CD14-positive monocyte (primary cell): ENCODE results near the gene IPMK. TPM values are rescaled to one million over a fixed set of nuclear protein-coding genes. Genes with fewer than 3 reads are reported as not detected.
A peak's percentile ranks its signal among the peaks of the same experiment; 100 is the strongest.

Source experiments
- DNase-seq, 3 donors: peaks; one replicate each; pipeline ENCODE4 v3.0.0-alpha.2; 2011 to 2022
- H2AFZ ChIP-seq: 2 replicates; pipeline ENCODE4 v1.6.0; 2012; ENCODE audit warnings: mild to moderate bottlenecking, low read depth, low read length, inconsistent platforms; ENCODE audit not compliant: insufficient read depth, poor library complexity, severe bottlenecking
- H3K27ac ChIP-seq, 2 donors: 1 replicate in 1 of 2; 2 replicates in 1 of 2; pipeline ENCODE4 v1.5.1; 2012 to 2013; ENCODE audit warnings: low read length in 2 of 2, control low read depth in 1 of 2, inconsistent platforms in 1 of 2, low read depth in 1 of 2, mild to moderate bottlenecking in 1 of 2
- H3K27me3 ChIP-seq, 2 donors: one replicate each; pipeline versions ENCODE4 v1.6.0 to v1.6.1; 2011 to 2013; ENCODE audit warnings: low read length in 2 of 2; ENCODE audit not compliant: control insufficient read depth in 2 of 2, insufficient read depth in 2 of 2
- H3K36me3 ChIP-seq, 2 donors: replicated peaks in 1 of 2; 1 replicate in 1 of 2; 2 replicates in 1 of 2; pipeline versions ENCODE4 v1.5.1 to v1.6.1; 2012 to 2013; ENCODE audit warnings: low read length in 2 of 2, control low read depth in 1 of 2, inconsistent platforms in 1 of 2, mild to moderate bottlenecking in 1 of 2; ENCODE audit not compliant: insufficient read depth in 2 of 2, control insufficient read depth in 1 of 2
- H3K4me1 ChIP-seq, 2 donors: 1 replicate in 1 of 2; 2 replicates in 1 of 2; pipeline versions ENCODE4 v1.5.1 to v1.6.1; 2012 to 2013; ENCODE audit warnings: low read length in 2 of 2, control low read depth in 1 of 2, inconsistent platforms in 1 of 2, mild to moderate bottlenecking in 1 of 2, moderate library complexity in 1 of 2; ENCODE audit not compliant: insufficient read depth in 2 of 2, control insufficient read depth in 1 of 2
- H3K4me2 ChIP-seq: replicated peaks from 2 replicates; pipeline ENCODE3; 2012; ENCODE audit warnings: low read length, moderate library complexity, mild to moderate bottlenecking; ENCODE audit not compliant: poor library complexity, severe bottlenecking; ENCODE audit errors: extremely low read depth
- H3K4me3 ChIP-seq, 3 experiments: fragments of 200-600 bp in 1 of 3; sonication (generic) in 1 of 3; replicated peaks in 1 of 3; 1 replicate in 2 of 3; 2 replicates in 1 of 3; pipeline ENCODE4 v1.5.1; 2011 to 2013; ENCODE audit warnings: low read length in 3 of 3, mild to moderate bottlenecking in 3 of 3, control low read depth in 2 of 3, low read depth in 2 of 3, inconsistent platforms in 1 of 3, moderate library complexity in 1 of 3
- H3K79me2 ChIP-seq: 2 replicates; pipeline ENCODE4 v1.6.0; 2012; ENCODE audit warnings: mild to moderate bottlenecking, control low read depth, inconsistent platforms, low read length, moderate library complexity; ENCODE audit not compliant: insufficient read depth
- H3K9ac ChIP-seq: 2 replicates; pipeline ENCODE4 v1.6.0; 2017; ENCODE audit warnings: low read length, mild to moderate bottlenecking; ENCODE audit not compliant: insufficient read depth, poor library complexity, severe bottlenecking
- H3K9me3 ChIP-seq, 2 donors: replicated peaks in 1 of 2; 1 replicate in 1 of 2; 2 replicates in 1 of 2; pipeline versions ENCODE4 v1.5.1 to v1.6.1; 2012 to 2013; ENCODE audit warnings: low read length in 2 of 2, control low read depth in 1 of 2; ENCODE audit not compliant: control insufficient read depth in 1 of 2, insufficient read depth in 1 of 2
- H4K20me1 ChIP-seq: 2 replicates; pipeline ENCODE4 v1.6.0; 2012; ENCODE audit warnings: mild to moderate bottlenecking, low read length, control low read depth, moderate library complexity; ENCODE audit not compliant: insufficient read depth
- H3K27ac Mint-ChIP-seq, 7 donors: one replicate each; pipeline ENCODE4 v1.8.0; 2020; ENCODE audit warnings: mild to moderate bottlenecking in 7 of 7, mixed read lengths in 7 of 7, moderate library complexity in 6 of 7, inconsistent platforms in 2 of 7
- H3K27me3 Mint-ChIP-seq, 3 donors: one replicate each; pipeline ENCODE4 v1.8.0; 2021 to 2022; ENCODE audit warnings: low read depth in 3 of 3, mild to moderate bottlenecking in 3 of 3, mixed read lengths in 3 of 3, moderate library complexity in 3 of 3, inconsistent platforms in 1 of 3
- H3K36me3 Mint-ChIP-seq, 2 donors: one replicate each; pipeline ENCODE4 v1.8.0; 2020; ENCODE audit warnings: mixed read lengths in 2 of 2, inconsistent platforms in 1 of 2, mild to moderate bottlenecking in 1 of 2
- H3K4me1 Mint-ChIP-seq: one replicate; pipeline ENCODE4 v1.8.0; 2020; ENCODE audit warnings: mild to moderate bottlenecking, mixed read lengths
- H3K4me3 Mint-ChIP-seq, 2 donors: one replicate each; pipeline ENCODE4 v1.8.0; 2020; ENCODE audit warnings: mild to moderate bottlenecking in 2 of 2, mixed read lengths in 2 of 2, moderate library complexity in 1 of 2
- H3K9me3 Mint-ChIP-seq, 7 donors: one replicate each; pipeline ENCODE4 v1.8.0; 2020 to 2022; ENCODE audit warnings: mixed read lengths in 7 of 7, mild to moderate bottlenecking in 6 of 7, moderate library complexity in 6 of 7, inconsistent platforms in 2 of 7
- CTCF ChIP-seq: fragments of 200-600 bp; IDR thresholded peaks from one replicate; pipeline ENCODE4 v1.8.0; 2022; ENCODE audit warnings: antibody characterized with exemption, mild to moderate bottlenecking
- WGBS: methylation state at CpG from one replicate; pipeline ENCODE4 v1.1.5; 2013; ENCODE audit warnings: missing lambda C conversion rate; ENCODE audit not compliant: insufficient coverage; 5-methylcytosine and 5-hydroxymethylcytosine counted together
- intact Hi-C, 2 donors: fragments of 100-400 bp; cut with micrococcal nuclease; formaldehyde crosslinking; loops; one replicate each; pipeline versions ENCODE4 v1.15.0 to v1.15.1; 2023
- polyA plus RNA-seq, 3 donors: library from polyadenylated mRNA; depleted of rRNA in 1 of 3; unstranded in 2 of 3; stranded (reverse) in 1 of 3; fragments of 300-500 nt in 2 of 3; fragments of >200 nt in 1 of 3; fragmentation: Illumina TruSeq in 2 of 3; gene quantifications; 1 replicate in 2 of 3; 2 replicates in 1 of 3; pipeline ENCODE4 v1.2.3, GENCODE V29; 2012 to 2021

The IPMK gene
- polyA plus RNA-seq, 3 donors: 6.1 to 10.9 (median 8.8) TPM

GRCh38 chr10:58264780-58265179 is 2.9 kb downstream of the IPMK start:
- Mint-ChIP-seq H3K27me3 (no peaks in the 10 kb centered on the region), H3K9me3 (peaks cover 0 to 8% (median 0%) of the 10 kb centered on the region in 7 donors), H3K36me3 (peaks cover 0 to 5% of the 10 kb centered on the region in 2 donors), H3K4me3 (peak overlapping the region; percentile 35 to 98), H3K4me1 (peaks cover 56% of the 10 kb centered on the region), H3K27ac (peak overlapping the region in 5 of 7 donors; percentile 11 to 100 (median 99))
- Histone ChIP-seq H4K20me1 (peaks cover 54% of the 10 kb centered on the region), H3K9me3 (no peaks in the 10 kb centered on the region), H3K4me1 (peaks cover 34 to 49% of the 10 kb centered on the region in 2 donors), H3K4me3 (peak overlapping the region in 2 of 3 experiments; percentile 2 to 83), H3K4me2 (peak overlapping the region; percentile 91), H3K27me3 (no peaks in the 10 kb centered on the region), H3K36me3 (no peaks in the 10 kb centered on the region), H3K27ac (peak overlapping the region in 1 of 2 donors; percentile 100), H3K79me2 (peaks cover 77% of the 10 kb centered on the region), H3K9ac (no peak overlapping the region), H2AFZ (no peak overlapping the region)
- peak in 2 of 3 donors; percentile 32 to 34 for DNase-seq
- intact Hi-C loops: loop anchor here (10.0 kb wide), 2 partner anchors 70 to 1640 kb away; partner anchors contain the start of genes CCDC6 (in 1 of the 2) and UBE2D1 (in 1 of the 2)
- no peak for TF ChIP-seq CTCF
- WGBS: no CpG with 5 or more reads among the region's 5 CpGs

GRCh38 chr10:58262766-58263165 is 4.9 kb downstream of the IPMK start:
- peaks cover 0 to 5% (median 0%) of the 10 kb centered on the region in 7 donors for H3K9me3 Mint-ChIP-seq
- Histone ChIP-seq H2AFZ (no peak overlapping the region), H3K27ac (peak overlapping the region in 1 of 2 donors; percentile 46), H4K20me1 (peaks cover 74% of the 10 kb centered on the region), H3K4me3 (no peak overlapping the region), H3K27me3 (no peaks in the 10 kb centered on the region), H3K4me1 (peaks cover 19 to 30% of the 10 kb centered on the region in 2 donors), H3K79me2 (peaks cover 92% of the 10 kb centered on the region), H3K9me3 (no peaks in the 10 kb centered on the region), H3K9ac (no peak overlapping the region), H3K4me2 (no peak overlapping the region), H3K36me3 (peaks cover 0 to 11% of the 10 kb centered on the region in 2 donors)
- no peak for DNase-seq
- peaks cover 11 to 15% of the 10 kb centered on the region in 2 donors for H3K36me3 Mint-ChIP-seq
- peaks cover 44% of the 10 kb centered on the region for H3K4me1 Mint-ChIP-seq
- no peak for TF ChIP-seq CTCF
- intact Hi-C loops: loop anchor here (10.0 kb wide), 2 partner anchors 72 to 1642 kb away; partner anchors contain the start of genes CCDC6 (in 1 of the 2) and UBE2D1 (in 1 of the 2)
- H3K27me3 Mint-ChIP-seq: no peaks in the 10 kb centered on the region
- H3K4me3 Mint-ChIP-seq: no peak overlapping the region
- peak overlapping the region in 5 of 7 donors; percentile 46 to 86 (median 70) for H3K27ac Mint-ChIP-seq
